GM19452 (cell line): ENCODE measurements around the gene NUDT16.
"Not testable (repeated sequence)": the region's sequence is repeated elsewhere in the genome, so short reads cannot be mapped to it uniquely, and the experiment has no call there.

Experiments used
- ATAC-seq: cut with Tn5 transposase; IDR thresholded peaks from one replicate; pipeline ENCODE4 v1.9.1; 2021; ENCODE audit not compliant: unreplicated experiment

NUDT16 gene

GRCh38 chr3:131381445-131382291 is at the start of gene NUDT16:
TSS of gene NUDT16 (plus strand) at chr3:131381774. CDS start at chr3:131381805, 31 bp downstream.
- ATAC-seq: peak; percentile 98

- ATAC-seq: no peak
Observed at GRCh38 chr3:131338948-131339640, 42.5 kb upstream of the NUDT16 start.

GRCh38 chr3:131341761-131342160 is 39.8 kb upstream of the NUDT16 start:
- ATAC-seq: no peak

DNA sequence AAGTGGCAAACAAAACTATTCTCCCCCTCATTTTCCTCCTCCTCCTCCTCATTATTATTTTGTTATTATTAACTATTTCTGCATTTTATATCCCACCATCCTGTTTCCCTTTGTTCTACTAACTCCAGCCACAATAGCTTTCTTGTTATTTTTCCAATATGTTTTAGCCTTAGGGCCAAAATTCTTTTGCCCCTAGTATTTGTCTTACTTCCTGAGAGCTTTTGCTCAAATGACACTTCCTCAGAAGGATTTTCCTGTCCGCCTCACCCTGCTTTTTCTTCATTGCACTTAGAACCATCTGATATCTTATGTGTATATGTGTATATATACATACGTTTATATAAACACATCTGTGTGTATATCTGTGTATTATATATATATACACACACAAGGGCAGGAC is 32.7 kb upstream of the NUDT16 start:
- ATAC-seq: no peak

GRCh38 chr3:131349454-131349853 is 32.1 kb upstream of the NUDT16 start:
- ATAC-seq: no peak

DNA sequence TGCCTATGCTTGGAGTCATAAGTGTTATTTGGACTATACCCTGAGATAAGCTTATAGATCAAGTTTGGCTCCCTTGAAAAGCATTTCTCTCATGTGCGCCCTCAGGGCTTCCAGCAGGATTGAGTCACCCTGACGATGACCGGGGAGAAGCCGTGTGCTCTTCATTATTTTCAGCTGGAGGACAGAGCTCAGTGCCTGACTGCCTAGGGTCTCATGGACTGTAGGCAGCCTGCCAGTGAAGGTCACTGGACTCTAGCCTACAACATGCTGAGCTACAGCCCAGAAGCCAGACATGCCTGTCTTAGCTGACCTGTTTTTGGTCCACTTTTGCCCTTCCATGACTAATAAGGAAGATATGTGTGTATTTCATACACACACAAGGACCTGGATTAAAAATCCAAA is 31.6 kb upstream of the NUDT16 start:
- no peak for ATAC-seq

- no peak for ATAC-seq
Observed at GRCh38 chr3:131350506-131350905, 31.1 kb upstream of the NUDT16 start.

- ATAC-seq: no peak
Observed at GRCh38 chr3:131353016-131353877, 28.3 kb upstream of the NUDT16 start.

GRCh38 chr3:131353986-131354385 is 27.6 kb upstream of the NUDT16 start:
- ATAC-seq: no peak

GRCh38 chr3:131356006-131356595 is 25.5 kb upstream of the NUDT16 start:
- ATAC-seq: no peak

- no peak for ATAC-seq
Observed at GRCh38 chr3:131357275-131357674, 24.3 kb upstream of the NUDT16 start.

DNA sequence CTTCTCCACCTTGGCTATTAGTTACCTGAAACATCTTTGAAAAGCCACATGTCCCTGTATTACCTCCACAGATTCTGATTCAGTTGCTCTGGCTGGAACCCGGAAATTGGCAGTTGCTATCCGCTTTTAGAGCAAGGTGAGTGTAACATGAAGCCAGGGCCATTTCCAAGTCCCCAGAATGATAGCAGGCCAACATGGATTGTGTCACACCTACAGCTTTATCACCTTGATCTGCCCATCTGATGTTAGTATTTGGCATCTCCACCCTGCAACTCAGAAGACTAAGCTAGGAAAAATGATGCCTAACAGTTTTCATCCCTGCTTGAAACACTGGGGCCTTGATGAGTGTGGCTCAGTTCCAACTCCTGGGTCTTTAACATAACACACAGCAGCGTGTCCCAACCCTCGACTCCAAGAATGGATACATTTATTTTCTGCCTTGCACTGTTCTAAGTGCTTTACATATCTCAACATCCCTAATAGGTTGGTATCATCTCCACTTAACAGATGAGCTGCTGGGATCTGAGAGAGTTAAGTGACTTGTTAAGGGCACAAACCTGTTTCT is 21.3 kb upstream of the NUDT16 start:
- ATAC-seq: no peak

GRCh38 chr3:131361066-131361463 is 20.5 kb upstream of the NUDT16 start:
- ATAC-seq: not testable (repeated sequence)

DNA sequence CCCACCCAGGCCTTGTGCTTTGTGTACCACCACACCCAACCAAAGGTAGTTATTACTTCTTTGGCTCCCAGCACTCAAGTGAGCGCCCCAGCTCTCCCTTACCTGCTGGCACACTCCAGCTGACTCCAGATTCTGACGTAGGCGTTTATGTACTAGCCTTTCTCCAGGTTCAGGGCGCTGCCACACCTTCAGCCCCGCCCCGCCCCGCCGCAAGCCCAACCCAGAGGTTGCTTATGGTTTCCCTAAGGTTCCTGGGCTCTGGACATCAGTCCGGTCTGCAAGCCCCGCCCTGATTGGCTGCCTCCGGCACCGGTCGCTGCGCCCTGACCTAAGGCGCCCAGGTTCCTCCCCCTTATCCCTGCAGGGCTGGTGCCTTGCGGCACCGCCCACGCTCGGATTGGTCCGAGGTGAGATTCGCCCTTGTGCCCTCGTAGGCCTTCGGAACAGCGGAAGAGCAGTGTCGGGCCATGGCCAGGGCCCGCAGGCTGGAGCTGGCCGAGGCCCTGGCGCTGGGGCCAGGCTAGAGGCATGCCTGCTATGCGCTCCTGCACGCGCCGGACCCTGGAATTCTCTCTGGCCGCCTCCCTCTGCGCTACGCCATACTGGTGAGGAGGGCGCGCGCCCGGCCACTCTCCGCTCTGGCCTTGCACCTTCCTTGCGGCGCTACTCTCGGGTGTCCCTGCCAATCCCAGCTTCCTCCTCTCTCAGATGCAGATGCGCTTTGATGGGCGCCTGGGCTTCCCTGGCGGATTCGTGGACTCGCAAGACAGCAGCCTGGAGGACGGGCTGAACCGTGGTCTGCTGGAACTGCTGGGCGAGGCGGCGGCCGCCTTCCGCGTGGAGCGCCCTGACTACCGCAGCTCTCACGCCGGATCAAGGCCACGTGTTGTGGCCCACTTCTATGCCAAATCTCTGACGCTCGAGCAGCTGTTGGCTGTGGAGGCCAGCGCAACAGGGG is 19.8 kb upstream of the NUDT16 start:
- peak; percentile 93 for ATAC-seq

- no peak for ATAC-seq
Observed at GRCh38 chr3:131363275-131363674, 18.3 kb upstream of the NUDT16 start.

- ATAC-seq: no peak
Observed at GRCh38 chr3:131370935-131371687, 10.5 kb upstream of the NUDT16 start.

GRCh38 chr3:131371688-131372066 is 9.9 kb upstream of the NUDT16 start:
- ATAC-seq: no peak

DNA sequence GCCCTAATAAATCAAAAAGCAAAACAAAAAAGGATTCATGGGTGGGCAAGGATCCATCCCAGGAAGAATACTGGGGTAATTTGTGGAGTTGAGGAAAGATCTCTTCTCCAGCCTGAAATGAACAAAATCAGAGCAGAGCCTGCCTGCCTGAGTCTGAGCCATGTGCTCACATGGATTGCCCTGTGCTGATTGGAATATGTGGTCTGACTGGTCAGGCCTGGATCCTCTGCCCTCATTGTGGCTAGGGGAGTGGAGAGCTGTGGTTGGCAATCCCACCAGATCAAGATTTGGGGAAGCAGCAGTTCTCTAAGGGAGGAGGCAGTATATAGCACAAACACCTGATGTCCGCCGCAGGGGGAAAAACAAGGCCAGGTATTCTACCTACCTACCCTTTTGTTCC is 6.8 kb upstream of the NUDT16 start:
- no peak for ATAC-seq
